Measurements from ENCODE around the gene NR3C2.
A peak's percentile ranks its signal among the peaks of the same experiment; 100 is the strongest.

Gene NR3C2

GRCh38 chr4:148076964-148077363 is 365.2 kb downstream of the NR3C2 start:
- no peak for DNase-seq (ENCODE audit: low spot score)

- DNase-seq (ENCODE audit: low spot score), result no peak
Measured at GRCh38 chr4:148075438-148075837, 366.8 kb downstream of the NR3C2 start.

DNA sequence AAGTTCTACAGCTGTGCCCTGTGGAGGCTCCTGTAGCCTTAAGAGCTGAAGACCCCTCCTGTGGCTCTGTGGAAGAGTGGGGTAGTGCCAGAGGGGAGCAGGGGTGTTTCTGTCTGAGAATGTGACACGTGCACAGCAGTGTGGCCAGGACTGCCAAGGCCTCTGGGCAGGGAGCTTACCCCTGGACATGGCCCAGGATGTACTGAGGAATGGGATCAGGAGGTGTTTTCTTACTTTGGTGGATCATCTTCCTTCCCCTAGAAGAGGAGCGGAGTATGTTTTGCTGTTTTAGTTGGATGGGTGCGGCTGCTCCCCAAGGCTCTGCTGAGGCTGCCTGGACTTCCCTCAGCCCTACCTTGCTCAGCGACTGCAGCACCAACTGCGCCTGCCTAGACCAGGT is 367.8 kb downstream of the NR3C2 start:
- no peak for DNase-seq (ENCODE audit: low spot score)

GRCh38 chr4:148073349-148073748 is 368.9 kb downstream of the NR3C2 start:
- DNase-seq (ENCODE audit: low spot score), result no peak

DNA sequence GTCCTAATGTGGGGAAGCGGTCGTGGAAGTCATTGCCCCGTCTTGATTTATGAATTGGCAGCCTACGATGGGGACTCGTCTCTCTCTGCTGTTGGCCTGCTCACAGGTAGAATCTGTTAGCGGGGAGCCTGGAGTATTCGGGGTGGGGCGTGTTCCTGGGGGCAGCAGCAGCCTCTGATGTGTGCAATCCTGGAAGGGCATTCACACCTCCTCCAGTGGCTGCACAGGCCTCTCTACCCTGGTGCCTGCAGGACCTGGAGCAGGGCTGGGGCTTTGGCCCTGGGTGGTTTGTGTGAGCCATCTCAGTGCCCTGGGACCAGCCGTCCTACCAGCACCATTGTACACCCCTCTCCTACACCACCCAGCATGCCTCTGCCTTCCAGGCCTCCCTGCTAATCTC is 369.4 kb downstream of the NR3C2 start:
- no peak for DNase-seq (ENCODE audit: low spot score)

GRCh38 chr4:148071009-148071408 is 371.2 kb downstream of the NR3C2 start:
- no peak for DNase-seq (ENCODE audit: low spot score)

GRCh38 chr4:148069895-148070178 is 372.4 kb downstream of the NR3C2 start:
- DNase-seq (ENCODE audit: low spot score), result no peak

DNA sequence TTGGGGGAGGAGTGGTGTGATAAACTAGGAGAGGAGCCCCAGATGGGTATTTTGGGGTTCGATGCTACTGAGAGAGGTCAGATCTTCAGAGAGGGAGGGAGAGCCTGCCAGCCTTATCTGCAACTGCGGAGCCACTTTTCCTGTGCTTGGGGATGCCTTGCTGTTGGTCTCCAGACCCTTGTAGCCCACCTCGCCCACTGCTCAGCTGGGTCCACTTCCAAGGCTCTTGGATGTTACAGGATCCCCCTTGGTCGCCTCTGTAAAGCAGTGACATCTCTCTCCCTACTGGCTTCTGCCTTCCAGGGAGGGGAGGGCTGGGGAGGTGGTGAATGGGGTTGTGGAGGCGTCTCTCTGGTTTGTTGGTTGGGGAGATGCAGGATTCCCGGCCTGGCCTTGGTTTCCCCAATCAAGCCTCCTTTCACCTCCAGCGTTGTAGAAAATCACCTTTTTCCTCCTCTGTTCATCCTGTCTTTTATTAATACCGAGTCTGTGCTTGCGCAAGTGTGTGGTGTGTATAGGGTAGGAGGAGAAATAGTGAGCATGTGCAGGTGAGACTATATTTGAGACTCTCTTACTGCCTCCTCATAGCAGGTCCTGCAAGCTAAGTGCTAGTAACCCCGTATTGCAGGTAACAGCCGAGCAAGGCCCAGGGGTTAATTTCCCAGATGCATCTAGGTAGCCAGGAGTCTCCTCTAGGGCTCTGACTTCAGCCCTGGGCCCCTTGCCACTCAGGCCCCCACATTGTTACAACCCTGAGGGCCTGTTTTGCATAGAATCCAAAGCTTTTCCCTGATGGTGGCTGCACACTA is 372.9 kb downstream of the NR3C2 start:
- DNase-seq (ENCODE audit: low spot score), result no peak

- no peak for DNase-seq (ENCODE audit: low spot score)
Measured at GRCh38 chr4:148068065-148068911, 373.9 kb downstream of the NR3C2 start.

- no peak for DNase-seq (ENCODE audit: low spot score)
Measured at GRCh38 chr4:148067301-148067916, 374.8 kb downstream of the NR3C2 start.

DNA sequence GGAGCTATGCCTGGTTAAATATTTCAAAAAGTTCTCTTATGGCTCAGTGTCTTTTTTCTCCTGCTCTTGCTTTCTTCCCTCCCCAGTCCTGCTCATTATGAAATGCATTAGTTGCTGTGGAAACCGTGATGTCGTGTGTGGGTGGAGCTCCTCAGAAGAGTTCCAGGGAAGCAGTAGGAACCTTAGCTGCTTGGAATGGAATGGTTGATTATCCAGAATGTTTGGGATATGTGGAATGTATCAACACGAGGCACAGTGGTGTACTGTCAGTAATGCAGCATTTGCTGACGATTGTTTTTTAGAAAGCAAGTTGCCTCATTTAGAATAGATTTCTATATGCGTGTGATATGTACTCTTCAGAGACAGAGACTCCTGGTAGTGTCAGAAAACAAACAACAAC is 377.1 kb downstream of the NR3C2 start:
- DNase-seq (ENCODE audit: low spot score), result no peak

DNA sequence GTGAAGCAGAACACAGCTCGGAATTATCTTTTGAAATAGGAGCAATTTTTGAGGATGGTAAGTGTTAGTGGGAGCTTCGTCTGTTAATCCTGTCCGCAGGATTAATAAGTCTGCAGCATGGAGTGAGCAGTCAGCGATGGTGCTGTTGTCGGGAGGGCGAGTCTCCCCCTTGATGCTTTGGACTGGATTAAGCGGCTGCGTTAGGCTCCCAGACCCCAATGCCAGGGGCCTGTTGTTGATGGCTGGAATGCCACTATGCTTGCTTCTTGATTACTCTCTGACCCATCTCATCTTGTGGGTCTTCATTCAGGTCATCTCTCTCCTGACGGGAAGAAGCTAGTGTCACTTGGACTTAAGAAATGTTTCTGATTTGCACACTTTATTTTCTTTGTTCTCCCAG is 377.8 kb downstream of the NR3C2 start:
- no peak for DNase-seq (ENCODE audit: low spot score)

- DNase-seq (ENCODE audit: low spot score), result no peak
Measured at GRCh38 chr4:148062301-148062950, 379.8 kb downstream of the NR3C2 start.

DNA sequence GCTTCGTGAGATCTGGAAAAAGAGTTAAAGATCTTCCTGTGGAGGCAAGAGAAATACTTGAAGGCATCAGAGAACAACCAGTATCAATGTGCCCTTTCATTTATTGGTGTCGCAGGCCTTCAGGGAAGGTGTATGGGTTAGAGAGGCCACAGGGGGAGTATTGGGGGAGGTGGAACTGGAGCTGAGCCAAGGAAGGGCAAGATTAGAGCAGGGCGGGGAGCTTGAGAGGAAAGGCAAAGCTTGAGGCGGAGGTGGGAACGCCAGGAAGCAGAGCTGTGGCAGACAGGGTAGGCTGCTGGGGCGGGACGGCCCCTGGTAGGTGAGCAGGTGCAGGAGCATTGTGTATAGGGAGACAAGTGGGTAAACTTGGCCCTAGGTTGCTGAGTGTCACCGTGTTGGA is 380.4 kb downstream of the NR3C2 start:
- no peak for DNase-seq (ENCODE audit: low spot score)

GRCh38 chr4:148061141-148061481 is 381.1 kb downstream of the NR3C2 start:
- DNase-seq (ENCODE audit: low spot score), result peak; percentile 17

DNA sequence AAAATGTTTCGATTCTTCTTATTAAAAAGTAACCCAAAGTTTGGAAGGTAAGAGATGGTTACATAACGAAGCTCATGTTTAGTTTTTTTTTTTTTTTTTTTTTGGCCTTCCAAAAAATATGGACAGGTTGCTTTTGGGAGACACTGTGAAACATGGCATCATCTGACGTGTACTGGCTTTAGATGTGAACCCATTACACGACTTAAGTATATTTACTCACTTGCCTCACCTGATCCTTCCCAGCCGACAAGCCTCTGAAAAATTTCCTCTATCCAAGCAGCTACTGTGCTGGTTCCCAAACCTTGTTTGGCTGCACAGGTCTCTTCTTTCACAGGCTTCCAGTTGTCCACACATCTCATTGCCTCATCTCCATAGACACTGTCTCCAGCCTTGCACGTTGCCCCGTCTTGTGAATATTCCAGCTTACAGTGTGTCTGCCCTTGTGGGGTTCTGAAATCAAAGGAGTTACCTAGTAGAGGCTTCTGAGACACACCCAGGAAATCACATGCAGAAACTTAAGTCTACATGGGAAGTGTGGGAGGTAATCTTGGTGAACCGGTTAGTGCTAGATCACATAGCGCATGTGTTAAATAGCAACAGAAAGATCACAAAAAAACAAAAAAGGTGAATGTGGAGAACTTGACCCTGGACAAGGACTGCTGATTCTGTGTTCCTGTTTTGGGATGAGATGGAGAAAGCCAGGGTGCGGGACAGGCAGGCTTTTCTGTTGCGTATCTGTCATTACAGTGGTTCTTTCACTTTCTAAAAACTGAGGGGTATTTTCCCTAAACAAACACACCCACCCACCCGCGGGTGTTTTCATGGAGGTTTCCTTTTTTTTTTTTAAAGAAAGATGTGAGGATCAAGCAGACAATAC is 381.7 kb downstream of the NR3C2 start:
- peak; percentile 60 for DNase-seq (ENCODE audit: low spot score)

GRCh38 chr4:148059617-148060180 is 382.5 kb downstream of the NR3C2 start:
- DNase-seq (ENCODE audit: low spot score), result no peak

- DNase-seq (ENCODE audit: low spot score), result no peak
Measured at GRCh38 chr4:148057984-148058859, 384.0 kb downstream of the NR3C2 start.

DNA sequence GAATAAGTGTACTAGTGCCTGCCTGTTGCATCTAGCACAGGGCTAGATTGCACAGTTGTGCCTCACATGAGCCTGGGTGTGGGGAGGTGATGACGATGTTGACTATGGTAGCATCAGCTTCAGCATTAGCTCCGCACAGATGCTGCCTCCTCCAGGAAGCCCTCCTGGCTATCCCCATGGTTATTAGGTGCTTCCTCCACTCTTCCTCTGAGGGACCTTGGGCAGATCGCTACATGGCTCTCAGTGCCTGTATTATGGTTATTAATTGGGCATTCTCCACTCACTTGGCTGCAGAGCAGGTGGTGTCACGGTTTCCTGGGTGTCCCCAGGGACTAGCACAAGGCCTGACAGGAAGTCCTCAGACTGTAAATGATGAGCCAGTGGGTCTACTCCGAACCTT is 384.7 kb downstream of the NR3C2 start:
- DNase-seq (ENCODE audit: low spot score), result no peak

GRCh38 chr4:148056879-148057278 is 385.3 kb downstream of the NR3C2 start:
- DNase-seq (ENCODE audit: low spot score), result peak; percentile 71

Data from CD4-positive, alpha-beta T cell treated with Interleukin-6 at 100 ng/mL for 8 hours (primary cell).